Keratinocyte (primary cell): ENCODE results near the gene CLMN. TPM values are rescaled to one million over a fixed set of nuclear protein-coding genes. Genes with fewer than 3 reads are reported as not detected.

Source experiments
- DNase-seq: peaks from one replicate; pipeline ENCODE4 v3.0.0-alpha.2; 2011; ENCODE audit warnings: low read depth, missing footprints, low spot score
- FAIRE-seq: peaks from 2 replicates; lab custom pipeline; 2011; peaks lifted over from hg19 to GRCh38; lab: Jason Lieb, UNC
- H2AFZ ChIP-seq: 2 replicates; pipeline ENCODE4 v1.6.0; 2012; ENCODE audit warnings: low read length, control low read depth, inconsistent platforms; ENCODE audit not compliant: control insufficient read depth
- H3K27ac ChIP-seq: 2 replicates; pipeline ENCODE4 v1.5.1; 2011; ENCODE audit warnings: low read length; ENCODE audit not compliant: control insufficient read depth, insufficient read depth
- H3K27me3 ChIP-seq: 3 replicates; pipeline ENCODE4 v1.6.0; 2011; ENCODE audit warnings: low read length; ENCODE audit not compliant: control insufficient read depth, insufficient read depth; ENCODE audit errors: extremely low read depth
- H3K36me3 ChIP-seq, 2 experiments: 2 replicates in 1 of 2; 3 replicates in 1 of 2; pipeline ENCODE4 v1.5.1; 2011; ENCODE audit warnings: low read length in 2 of 2, mild to moderate bottlenecking in 1 of 2; ENCODE audit not compliant: control insufficient read depth in 2 of 2, insufficient read depth in 2 of 2; ENCODE audit errors: extremely low read depth in 1 of 2
- H3K4me1 ChIP-seq: 3 replicates; pipeline ENCODE4 v1.5.1; 2011; ENCODE audit warnings: low read length; ENCODE audit not compliant: control insufficient read depth, insufficient read depth; ENCODE audit errors: extremely low read depth
- H3K4me2 ChIP-seq: 3 replicates; pipeline ENCODE4 v1.6.0; 2011; ENCODE audit warnings: low read depth, low read length; ENCODE audit not compliant: control insufficient read depth, insufficient read depth; ENCODE audit errors: extremely low read depth
- H3K4me3 ChIP-seq, 3 experiments: fragments of 200-600 bp in 1 of 3; sonication (generic) in 1 of 3; 2 replicates in 2 of 3; 3 replicates in 1 of 3; pipeline ENCODE4 v1.5.1; 2011 to 2016; ENCODE audit warnings: low read length in 3 of 3, mild to moderate bottlenecking in 3 of 3, control low read depth in 2 of 3, inconsistent platforms in 1 of 3, low read depth in 1 of 3, mixed read lengths in 1 of 3, mixed run types in 1 of 3, moderate library complexity in 1 of 3; ENCODE audit not compliant: control insufficient read depth in 2 of 3, insufficient read depth in 2 of 3; ENCODE audit errors: extremely low read depth in 1 of 3
- H3K79me2 ChIP-seq: 2 replicates; pipeline ENCODE4 v1.6.0; 2012; ENCODE audit warnings: low read length; ENCODE audit not compliant: control insufficient read depth, insufficient read depth
- H3K9ac ChIP-seq: 3 replicates; pipeline ENCODE4 v1.6.0; 2011; ENCODE audit warnings: low read length; ENCODE audit not compliant: control insufficient read depth, insufficient read depth; ENCODE audit errors: extremely low read depth
- H3K9me1 ChIP-seq: 3 replicates; pipeline ENCODE4 v1.6.0; 2011; ENCODE audit warnings: low read length; ENCODE audit not compliant: control insufficient read depth, insufficient read depth; ENCODE audit errors: extremely low read depth
- H3K9me3 ChIP-seq: 2 replicates; pipeline ENCODE4 v1.5.1; 2012; ENCODE audit warnings: low read depth, low read length; ENCODE audit not compliant: control insufficient read depth
- H4K20me1 ChIP-seq: 3 replicates; pipeline ENCODE4 v1.6.0; 2011; ENCODE audit warnings: low read length; ENCODE audit not compliant: control insufficient read depth, insufficient read depth; ENCODE audit errors: extremely low read depth
- EZH2 ChIP-seq: IDR thresholded peaks from one replicate; pipeline ENCODE4 v1.6.1; 2012; ENCODE audit warnings: inconsistent platforms, mild to moderate bottlenecking, low read length, moderate library complexity
- dilution Hi-C: fragments of 300-500 bp; cut with MboI; formaldehyde crosslinking; loops from one replicate; pipeline ENCODE4 v1.7.0; 2020; ENCODE audit warnings: low sequenced_read_pairs; ENCODE audit not compliant: extremely low pct_ligation_motif_present
- polyA plus RNA-seq, 5 experiments: library from polyadenylated mRNA; depleted of rRNA in 3 of 5; stranded (reverse) in 3 of 5; stranded (forward) in 1 of 5; unstranded in 1 of 5; fragments of >200 nt; gene quantifications; 1 replicate in 1 of 5; 2 replicates in 3 of 5; 3 replicates in 1 of 5; pipeline versions ENCODE4 v1.2.1 to v1.2.3, GENCODE V29; 2011 to 2012; ENCODE audit warnings: missing spikeins in 2 of 5, low read depth in 1 of 5, low replicate concordance in 1 of 5
- TF ChIP-seq, protein P1 (sequence below), 3 experiments: IDR thresholded peaks in 1 of 3; conservative IDR thresholded peaks in 1 of 3; optimal IDR thresholded peaks in 1 of 3; 2 replicates in 2 of 3; 3 replicates in 1 of 3; pipeline versions ENCODE3 to v1.5.1; 2011; ENCODE audit warnings: low read length in 3 of 3, mild to moderate bottlenecking in 3 of 3, moderate library complexity in 2 of 3, control low read depth in 1 of 3, inconsistent platforms in 1 of 3; ENCODE audit not compliant: insufficient read depth in 2 of 3; ENCODE audit errors: extremely low read depth in 1 of 3

CLMN gene
- polyA plus RNA-seq, 1 donor (not counting 4 experiments of a cell fraction or from before 2014, with no cell fraction given) = 6.1 TPM

GRCh38 chr14:95346820-95347219, 27.1 kb upstream of the CLMN start:
- H3K36me3 ChIP-seq = no peaks in the 10 kb centered on the region
- no peaks in the 10 kb centered on the region for H3K27me3 ChIP-seq
- H3K9ac ChIP-seq = no peak overlapping the region
- no peaks in the 10 kb centered on the region for H3K79me2 ChIP-seq
- no peaks in the 10 kb centered on the region for H3K4me1 ChIP-seq
- FAIRE-seq (no peak), DNase-seq (no peak)
- H3K9me3 ChIP-seq = no peaks in the 10 kb centered on the region
- no peak overlapping the region for H3K27ac ChIP-seq
- H2AFZ ChIP-seq = no peak overlapping the region
- no peak overlapping the region for H3K4me2 ChIP-seq
- TF ChIP-seq, protein P1, sequence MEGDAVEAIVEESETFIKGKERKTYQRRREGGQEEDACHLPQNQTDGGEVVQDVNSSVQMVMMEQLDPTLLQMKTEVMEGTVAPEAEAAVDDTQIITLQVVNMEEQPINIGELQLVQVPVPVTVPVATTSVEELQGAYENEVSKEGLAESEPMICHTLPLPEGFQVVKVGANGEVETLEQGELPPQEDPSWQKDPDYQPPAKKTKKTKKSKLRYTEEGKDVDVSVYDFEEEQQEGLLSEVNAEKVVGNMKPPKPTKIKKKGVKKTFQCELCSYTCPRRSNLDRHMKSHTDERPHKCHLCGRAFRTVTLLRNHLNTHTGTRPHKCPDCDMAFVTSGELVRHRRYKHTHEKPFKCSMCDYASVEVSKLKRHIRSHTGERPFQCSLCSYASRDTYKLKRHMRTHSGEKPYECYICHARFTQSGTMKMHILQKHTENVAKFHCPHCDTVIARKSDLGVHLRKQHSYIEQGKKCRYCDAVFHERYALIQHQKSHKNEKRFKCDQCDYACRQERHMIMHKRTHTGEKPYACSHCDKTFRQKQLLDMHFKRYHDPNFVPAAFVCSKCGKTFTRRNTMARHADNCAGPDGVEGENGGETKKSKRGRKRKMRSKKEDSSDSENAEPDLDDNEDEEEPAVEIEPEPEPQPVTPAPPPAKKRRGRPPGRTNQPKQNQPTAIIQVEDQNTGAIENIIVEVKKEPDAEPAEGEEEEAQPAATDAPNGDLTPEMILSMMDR (optimal IDR thresholded peaks at IDR 0.05 in 1 of 3, IDR thresholded peaks at IDR 0.05 in 1 of 3, conservative IDR thresholded peaks at IDR 0.05 in 1 of 3; ENCODE audit: extremely low read depth in 1 of 3, insufficient read depth in 2 of 3, low read length in 3 of 3) = no peak
- TF ChIP-seq EZH2 = no peak
- H3K9me1 ChIP-seq = no peaks in the 10 kb centered on the region
- dilution Hi-C loops = no loop called here
- no peak overlapping the region for H3K4me3 ChIP-seq
- H4K20me1 ChIP-seq = no peaks in the 10 kb centered on the region

- H3K27me3 ChIP-seq = no peaks in the 10 kb centered on the region
- no peak overlapping the region for H3K9ac ChIP-seq
- no peak overlapping the region for H3K4me3 ChIP-seq
- no peak overlapping the region for H2AFZ ChIP-seq
- TF ChIP-seq EZH2 = no peak
- TF ChIP-seq, protein P1 (optimal IDR thresholded peaks at IDR 0.05 in 1 of 3, IDR thresholded peaks at IDR 0.05 in 1 of 3, conservative IDR thresholded peaks at IDR 0.05 in 1 of 3; ENCODE audit: extremely low read depth in 1 of 3, insufficient read depth in 2 of 3, low read length in 3 of 3) = no peak
- no peaks in the 10 kb centered on the region for H3K9me1 ChIP-seq
- no peaks in the 10 kb centered on the region for H3K36me3 ChIP-seq
- no peaks in the 10 kb centered on the region for H4K20me1 ChIP-seq
- H3K27ac ChIP-seq = no peak overlapping the region
- no peak overlapping the region for H3K4me2 ChIP-seq
- no peak for DNase-seq
- H3K4me1 ChIP-seq = no peaks in the 10 kb centered on the region
- H3K9me3 ChIP-seq = peaks cover under 1% of the 10 kb centered on the region
- dilution Hi-C loops = no loop called here
- no peak for FAIRE-seq
- no peaks in the 10 kb centered on the region for H3K79me2 ChIP-seq
These were observed 26.6 kb upstream of the CLMN start for GRCh38 chr14:95346266-95346665.
